GM18520 (cell line): ENCODE data around the gene ADGRG1.
"Not testable (repeated sequence)": the region's sequence is repeated elsewhere in the genome, so short reads cannot be mapped to it uniquely, and the experiment has no call there.

Source experiments
- ATAC-seq: cut with Tn5 transposase; IDR thresholded peaks from one replicate; pipeline ENCODE4 v1.9.1; 2021; ENCODE audit not compliant: unreplicated experiment

Gene ADGRG1

DNA sequence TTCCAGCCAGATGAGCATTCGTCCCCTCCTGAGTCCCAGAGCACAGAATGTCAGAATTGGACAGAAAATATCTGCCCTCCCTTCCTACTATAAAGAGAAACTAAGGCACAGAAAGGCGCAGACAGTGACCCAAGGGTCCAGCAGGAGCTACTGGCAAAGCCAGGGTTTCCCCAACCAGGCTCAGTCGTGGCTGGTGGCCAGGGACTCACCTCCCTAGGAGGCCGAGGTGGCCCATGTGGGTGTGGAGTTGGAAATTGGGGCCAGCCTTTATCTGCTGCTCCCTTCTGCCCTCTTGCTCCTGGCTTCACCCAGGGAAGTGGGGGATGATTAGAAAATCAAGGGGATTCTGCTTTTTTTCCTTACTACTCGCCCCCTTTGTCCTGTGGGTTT lies 67.2 kb downstream of the ADGRG1 start:
- no peak for ATAC-seq

DNA sequence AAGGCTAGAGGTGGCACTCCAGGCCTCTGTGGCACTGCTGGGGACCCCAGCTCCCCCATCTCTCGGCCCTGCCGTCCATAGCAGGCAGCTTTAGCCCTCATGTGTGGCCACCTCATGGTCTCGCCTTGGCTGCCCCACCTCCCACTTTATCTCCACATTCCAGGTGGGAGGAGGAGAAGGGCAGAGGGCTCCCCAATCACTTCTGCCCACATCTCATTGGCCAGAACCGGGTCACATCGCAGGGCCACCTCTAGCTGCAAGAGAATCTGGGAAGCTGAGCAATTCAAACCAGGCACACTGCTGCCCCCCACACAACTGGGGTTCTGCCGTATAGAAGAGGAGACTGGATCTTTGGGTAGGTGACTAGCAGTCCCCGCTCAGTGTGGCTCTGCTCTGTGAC lies 67.8 kb downstream of the ADGRG1 start:
- no peak for ATAC-seq

- no peak for ATAC-seq
These were observed 69.6 kb downstream of the ADGRG1 start for GRCh38 chr16:57697896-57698537.

- ATAC-seq, result no peak
These were observed 70.5 kb downstream of the ADGRG1 start for GRCh38 chr16:57698812-57699405.

- no peak for ATAC-seq
These were observed 71.1 kb downstream of the ADGRG1 start for GRCh38 chr16:57699481-57699880.

DNA sequence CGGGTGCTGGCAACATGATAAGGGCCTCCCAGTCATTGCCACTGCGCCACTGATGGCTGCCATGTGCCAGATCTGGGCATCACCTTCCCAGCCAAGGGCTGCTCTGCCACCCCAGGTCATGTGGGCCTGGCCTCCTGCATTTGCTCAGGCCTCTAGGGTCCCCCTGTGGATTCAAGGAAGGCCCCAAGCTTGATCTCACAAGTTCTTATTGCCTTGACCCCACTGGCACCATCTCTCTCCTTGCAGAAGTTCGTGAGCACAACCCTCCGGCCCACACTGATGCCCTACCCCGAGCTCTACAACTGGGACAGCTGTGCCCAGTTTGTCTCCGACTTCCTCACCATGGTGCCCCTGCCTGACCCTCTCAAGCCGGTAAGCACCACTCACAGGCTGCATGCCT lies 71.5 kb downstream of the ADGRG1 start:
- ATAC-seq, result no peak

DNA sequence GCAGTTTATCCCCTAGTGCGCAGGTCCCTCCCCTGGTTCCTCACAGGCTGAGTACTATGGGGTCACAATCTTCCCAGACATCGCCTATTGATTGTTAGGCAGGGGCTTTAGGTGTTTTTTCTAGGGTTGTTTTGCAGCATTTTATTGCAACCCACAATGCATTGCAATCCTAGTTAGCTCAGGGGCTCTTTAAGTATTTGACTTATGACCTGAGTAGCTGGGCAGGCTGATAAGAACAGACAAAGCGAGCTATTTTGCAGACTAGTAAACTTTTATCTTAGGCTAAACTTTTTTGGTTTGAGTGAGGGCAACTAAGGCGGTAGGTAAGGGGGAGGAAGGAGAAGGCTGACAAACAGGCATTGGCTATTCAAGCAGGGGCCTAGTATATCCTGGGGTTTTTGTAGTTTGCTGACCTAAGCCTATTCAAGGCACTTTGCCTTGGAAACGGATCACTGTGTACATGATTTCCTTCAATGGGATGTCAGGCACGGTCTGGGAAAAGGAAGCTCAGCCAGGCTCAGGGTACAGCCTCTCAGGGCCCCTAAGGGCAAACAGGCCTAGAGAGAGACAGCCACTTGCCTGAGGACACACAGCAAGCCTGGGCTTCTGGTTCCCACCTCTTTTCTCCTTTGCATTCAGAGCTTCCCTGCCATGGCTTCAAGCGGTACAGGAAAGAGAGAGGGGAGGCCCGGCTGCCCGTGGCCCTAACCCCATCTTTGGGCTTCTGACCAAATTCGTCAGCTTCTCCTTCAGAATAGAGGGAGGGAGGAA lies 72.5 kb downstream of the ADGRG1 start:
- no peak for ATAC-seq

DNA sequence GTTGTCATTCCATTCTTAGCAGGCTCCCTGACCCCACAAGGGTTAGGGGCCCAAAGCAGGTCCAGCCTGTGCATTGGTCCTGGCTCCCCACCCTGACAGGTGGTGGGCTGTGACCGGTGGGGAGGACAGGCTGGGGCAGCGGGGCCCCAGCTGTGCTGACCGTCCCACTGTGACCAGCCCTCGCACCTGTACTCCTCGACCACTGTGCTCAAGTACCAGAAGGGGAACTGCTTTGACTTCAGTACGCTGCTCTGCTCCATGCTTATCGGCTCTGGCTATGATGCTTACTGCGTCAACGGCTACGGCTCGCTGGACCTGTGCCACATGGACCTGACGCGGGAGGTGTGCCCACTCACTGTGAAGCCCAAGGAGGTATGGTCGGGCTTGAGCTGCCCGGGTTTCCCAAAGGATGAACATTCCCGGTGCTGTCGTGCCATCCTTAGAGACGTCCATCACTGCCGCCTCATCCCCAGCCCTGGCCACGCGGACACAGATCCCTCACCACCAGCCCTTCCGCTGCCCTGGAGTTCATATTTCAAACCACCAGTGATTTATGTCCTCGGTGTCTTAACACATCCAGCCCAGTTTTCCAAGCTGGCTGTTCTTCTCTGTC lies 73.4 kb downstream of the ADGRG1 start:
- no peak for ATAC-seq

- no peak for ATAC-seq
These were observed 75.1 kb downstream of the ADGRG1 start for GRCh38 chr16:57703416-57704010.

- no peak for ATAC-seq
These were observed 75.8 kb downstream of the ADGRG1 start for GRCh38 chr16:57704011-57704904.

- no peak for ATAC-seq
These were observed 76.7 kb downstream of the ADGRG1 start for GRCh38 chr16:57704905-57705852.

GRCh38 chr16:57706717-57707116 lies 78.3 kb downstream of the ADGRG1 start:
- ATAC-seq, result no peak

- ATAC-seq, result no peak
These were observed 78.9 kb downstream of the ADGRG1 start for GRCh38 chr16:57707331-57707730.

DNA sequence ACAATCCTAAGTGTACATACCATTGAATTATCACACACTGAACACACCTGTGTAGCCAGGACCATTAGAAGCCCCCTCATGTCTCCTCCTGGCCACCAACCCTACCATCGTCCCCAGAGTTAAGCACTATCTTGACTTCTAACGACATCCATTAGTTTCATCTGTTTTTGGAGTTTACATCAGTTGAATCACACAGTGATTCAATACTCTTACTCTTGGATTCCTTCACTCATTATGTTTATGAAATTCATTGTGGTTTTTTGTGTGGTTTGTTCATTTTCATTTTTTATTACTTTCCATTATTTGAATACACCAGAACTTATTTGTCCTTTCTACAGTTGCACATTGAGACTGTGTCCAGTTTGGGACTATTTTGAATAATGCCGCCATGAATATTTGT lies 79.7 kb downstream of the ADGRG1 start:
- ATAC-seq, result no peak

GRCh38 chr16:57709663-57710062 lies 81.2 kb downstream of the ADGRG1 start:
- ATAC-seq, result no peak

GRCh38 chr16:57711346-57711745 lies 82.9 kb downstream of the ADGRG1 start:
- no peak for ATAC-seq

- no peak for ATAC-seq
These were observed 83.6 kb downstream of the ADGRG1 start for GRCh38 chr16:57711993-57712392.

- ATAC-seq, result not testable (repeated sequence)
These were observed 84.1 kb downstream of the ADGRG1 start for GRCh38 chr16:57712569-57712968.

- no peak for ATAC-seq
These were observed 85.2 kb downstream of the ADGRG1 start for GRCh38 chr16:57713596-57713995.
